GM19452 (cell line): ENCODE data around the gene CHTF18.
"Not testable (repeated sequence)": the region's sequence is repeated elsewhere in the genome, so short reads cannot be mapped to it uniquely, and the experiment has no call there.

Source experiments
- ATAC-seq: cut with Tn5 transposase; IDR thresholded peaks from one replicate; pipeline ENCODE4 v1.9.1; 2021; ENCODE audit not compliant: unreplicated experiment

The CHTF18 gene

DNA sequence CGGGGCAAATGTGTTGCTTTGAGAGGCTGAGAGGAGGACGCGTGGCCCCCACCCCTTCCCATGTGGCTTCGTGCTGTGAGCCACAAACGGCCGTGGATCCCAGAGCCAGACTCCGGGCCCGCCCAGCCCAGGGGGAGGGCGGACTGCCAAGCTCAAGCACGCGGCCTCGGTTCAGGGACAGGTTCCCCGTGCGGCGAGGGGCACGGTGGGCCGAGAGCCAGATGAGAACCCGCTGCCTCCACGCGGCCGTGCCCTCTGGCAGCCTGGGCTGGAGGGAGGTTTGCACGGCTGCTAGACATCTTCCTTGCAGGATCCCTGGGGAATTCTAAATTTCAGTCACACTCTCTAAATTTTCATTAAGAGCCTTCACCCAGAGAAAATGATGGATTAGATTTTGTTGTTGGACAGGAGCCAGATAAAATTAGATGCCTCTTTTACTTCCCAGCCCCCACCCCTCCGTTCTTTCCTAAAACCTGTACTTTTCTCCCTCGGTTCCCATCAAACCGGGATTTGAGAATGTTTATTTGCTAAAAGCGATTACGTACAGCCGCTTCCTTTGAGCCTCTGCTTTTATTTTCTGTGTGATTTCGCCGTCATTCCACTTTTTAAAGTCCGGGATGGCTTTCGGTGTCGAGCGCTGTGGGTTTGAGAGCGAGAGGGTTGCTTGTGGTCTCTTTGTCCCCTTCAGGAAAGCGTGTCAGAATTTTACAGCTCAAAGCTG is 37.1 kb downstream of the CHTF18 start:
- ATAC-seq, result no peak

DNA sequence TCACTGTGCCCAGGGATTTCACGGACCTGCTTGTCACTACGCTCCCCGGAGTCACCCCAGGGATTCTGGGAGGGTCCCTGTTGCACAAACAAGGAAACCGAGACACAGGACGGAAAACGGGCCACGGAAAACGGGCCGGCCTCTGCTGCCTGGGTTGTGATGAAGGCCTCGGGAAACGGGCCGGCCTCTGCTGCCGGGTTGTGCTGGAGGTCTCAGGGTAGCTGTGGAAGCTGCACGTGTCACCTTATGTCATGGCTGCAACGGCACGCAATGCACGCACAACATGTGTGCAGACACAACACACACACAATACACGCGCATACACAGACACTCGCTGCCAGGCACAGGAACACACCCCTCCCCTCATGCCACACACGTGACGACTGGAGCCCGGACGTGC is 39.1 kb downstream of the CHTF18 start:
- ATAC-seq, result no peak

DNA sequence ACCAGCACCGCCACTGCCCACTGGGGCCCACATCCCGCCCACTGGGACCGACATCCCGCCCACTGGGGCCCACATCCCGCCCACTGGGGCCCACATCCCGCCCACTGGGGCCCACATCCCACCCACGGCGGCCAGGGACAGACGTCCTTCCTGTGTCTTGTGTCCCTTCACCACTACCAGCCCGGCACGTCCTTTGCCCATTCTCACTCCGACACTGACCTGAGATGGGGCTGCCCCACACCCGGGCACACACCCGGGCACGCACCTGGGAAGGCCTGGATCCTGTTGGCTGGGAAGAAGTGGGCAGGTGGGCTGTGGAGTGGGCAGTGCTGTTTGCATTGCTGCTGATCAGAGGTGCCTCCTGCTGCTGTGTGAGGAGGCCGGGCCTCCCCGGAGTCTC is 40.5 kb downstream of the CHTF18 start:
- ATAC-seq, result no peak

DNA sequence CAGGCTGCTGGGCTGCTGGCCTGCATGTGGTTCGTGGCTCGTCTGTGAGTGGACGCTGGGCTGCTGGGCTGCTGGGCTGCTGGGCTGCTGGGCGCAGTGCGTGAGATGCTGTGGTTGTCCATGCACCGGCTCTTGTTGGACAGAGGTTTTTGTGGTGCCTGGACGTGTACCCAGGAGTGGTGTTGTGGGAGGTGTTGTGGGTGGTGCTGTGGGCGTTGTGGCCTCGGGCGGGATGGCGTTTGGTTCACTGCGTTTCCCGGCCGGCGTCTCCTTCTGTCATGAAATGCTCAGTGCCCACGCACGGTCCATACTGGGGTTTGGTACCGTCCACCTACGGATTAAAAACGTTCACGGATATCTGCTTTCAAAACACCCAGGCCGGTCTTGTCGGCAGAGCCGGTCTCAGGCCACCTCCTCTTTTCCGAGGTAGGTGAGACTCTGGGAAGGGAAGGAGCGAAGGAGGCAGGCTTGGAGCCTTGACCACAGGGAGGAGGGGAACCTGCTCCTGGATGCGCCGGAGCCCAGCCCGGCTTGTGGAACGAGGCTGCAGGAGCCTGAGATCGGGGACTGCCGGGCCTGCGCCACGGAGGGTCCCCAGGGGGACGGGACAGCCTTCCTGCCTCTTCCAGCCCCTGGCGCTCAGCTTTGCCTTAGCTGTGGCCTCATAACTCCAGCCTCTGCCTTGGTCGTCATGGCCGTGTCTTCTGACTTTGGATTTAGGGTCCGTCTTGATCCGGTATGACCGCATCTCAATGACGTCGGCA is 41.9 kb downstream of the CHTF18 start:
- no peak for ATAC-seq

DNA sequence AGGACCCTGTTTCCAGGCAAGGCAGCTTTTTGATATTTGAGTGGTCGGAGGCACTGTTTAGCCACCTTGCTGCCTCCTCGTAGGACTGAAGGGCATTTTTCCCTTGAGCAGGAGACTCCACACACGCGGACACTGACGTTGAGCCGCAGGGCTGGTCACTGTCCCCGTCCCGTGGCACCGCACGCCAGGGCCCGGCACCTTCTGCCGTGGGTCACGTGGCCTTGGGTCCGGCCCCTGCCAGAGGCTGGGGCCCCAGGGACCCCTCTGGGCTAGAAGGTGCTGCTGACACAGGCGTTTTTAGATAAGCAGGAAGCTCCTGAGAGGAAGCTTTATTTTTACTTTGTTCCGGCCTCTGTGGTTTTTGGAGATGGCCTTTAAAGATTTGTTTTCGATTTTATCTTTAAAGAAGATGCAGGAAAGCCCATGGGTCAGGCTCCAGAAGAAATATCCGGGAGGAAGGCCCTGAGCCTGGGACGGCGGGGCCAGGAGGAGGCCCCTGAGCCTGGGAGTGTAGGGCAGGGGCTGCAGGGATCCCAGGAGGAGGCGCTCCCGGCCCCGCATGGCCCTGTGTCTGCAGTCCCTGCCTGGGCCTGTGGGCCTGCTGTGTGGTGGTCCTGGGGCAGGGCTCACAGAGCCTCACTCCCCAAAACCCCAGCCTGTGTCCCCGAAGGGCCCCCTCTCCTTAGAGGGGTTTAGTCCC is 42.6 kb downstream of the CHTF18 start:
- ATAC-seq, result no peak

DNA sequence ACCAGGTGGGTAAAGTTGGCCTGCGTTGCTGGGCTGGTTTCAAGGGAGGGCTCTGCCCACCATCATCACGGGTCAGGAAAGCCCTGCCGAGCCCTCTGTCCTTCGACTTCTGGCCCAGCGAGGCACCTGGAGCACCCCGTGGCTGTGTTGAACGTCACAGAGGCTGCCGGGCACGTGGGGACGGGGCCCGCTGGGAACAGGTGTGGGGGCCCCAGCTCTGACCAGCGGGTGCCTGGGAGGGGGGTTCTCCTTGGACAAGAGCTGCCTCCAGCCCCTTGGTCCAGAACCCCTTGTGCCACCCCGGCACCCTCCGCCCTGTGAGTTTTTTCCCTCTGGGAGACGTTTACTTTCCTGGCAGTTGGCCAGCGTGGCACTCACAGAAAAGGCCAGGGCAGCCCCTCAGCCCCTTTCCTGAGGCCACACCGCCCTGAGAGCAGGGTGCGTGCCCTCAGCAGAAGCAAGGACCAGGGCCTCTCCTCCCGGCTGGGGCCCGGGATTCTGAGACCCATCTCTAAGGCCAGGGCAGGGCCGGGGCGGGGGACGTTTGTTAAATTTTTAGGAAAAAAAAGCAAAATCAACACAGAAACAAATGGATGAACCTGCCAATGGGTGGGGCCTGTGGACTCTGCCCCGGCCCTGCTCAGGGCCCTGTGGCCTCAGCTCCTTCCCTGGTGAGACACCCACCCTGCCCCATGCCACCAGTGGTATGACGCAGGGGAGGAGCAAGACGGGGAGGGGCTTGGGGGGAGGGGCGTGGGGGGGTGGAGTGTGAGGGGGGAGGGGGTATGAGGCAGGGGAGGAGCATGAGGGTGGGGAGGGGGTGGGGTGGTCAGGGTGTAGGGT is 43.4 kb downstream of the CHTF18 start:
- no peak for ATAC-seq

DNA sequence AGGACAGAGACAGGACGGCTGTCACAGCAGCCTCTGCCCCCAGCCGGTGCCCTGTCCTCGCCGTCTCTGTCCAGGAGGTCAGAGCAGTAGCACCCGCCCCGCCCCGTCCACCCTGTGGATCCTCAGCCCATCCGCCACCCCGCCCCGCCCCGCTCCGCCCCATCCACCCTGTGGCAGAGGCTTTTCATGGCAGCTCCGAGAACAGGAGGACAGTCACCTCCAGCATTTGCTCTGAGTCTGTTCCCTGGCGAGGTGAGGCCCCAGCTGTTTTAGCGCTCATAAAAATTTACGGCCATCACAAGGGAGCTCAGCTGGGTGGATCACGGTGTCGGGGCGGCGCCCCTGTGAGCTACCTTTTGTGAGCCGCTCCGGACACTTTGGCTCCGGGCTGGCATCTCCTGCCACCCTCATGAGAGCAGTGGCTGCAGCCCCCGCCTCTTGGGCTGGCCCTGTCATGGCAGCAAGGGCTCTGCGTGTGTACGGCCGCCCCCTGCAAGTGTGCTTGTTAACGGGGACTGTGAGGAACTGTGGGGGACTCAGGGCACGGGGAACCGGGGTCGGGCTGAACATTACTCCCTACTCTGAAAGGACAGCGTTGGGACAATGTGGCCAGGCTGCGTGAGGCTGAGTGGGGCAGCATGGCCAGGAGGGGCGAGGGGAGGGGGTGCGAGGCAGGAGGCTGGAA is 44.4 kb downstream of the CHTF18 start:
- no peak for ATAC-seq

DNA sequence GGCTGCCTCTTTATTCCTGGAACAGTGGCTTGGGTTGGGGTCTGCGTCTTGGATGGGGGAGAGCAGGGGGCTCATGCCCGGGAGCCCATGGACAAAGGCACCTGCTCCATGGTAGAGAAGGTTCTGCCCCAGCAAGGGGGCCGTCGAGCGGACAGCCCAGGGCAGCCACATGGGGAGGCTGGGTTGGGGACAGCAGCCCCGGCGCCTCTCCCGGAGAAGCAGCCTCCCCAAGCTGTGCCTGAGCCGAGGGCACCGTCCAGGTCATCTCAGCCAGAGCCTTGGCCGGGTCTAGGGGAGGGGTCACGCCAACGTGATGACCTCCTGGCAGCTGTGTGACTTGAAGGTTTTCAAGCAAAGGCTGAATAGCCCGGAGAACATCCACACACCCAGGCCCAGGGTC is 45.0 kb downstream of the CHTF18 start:
- no peak for ATAC-seq

DNA sequence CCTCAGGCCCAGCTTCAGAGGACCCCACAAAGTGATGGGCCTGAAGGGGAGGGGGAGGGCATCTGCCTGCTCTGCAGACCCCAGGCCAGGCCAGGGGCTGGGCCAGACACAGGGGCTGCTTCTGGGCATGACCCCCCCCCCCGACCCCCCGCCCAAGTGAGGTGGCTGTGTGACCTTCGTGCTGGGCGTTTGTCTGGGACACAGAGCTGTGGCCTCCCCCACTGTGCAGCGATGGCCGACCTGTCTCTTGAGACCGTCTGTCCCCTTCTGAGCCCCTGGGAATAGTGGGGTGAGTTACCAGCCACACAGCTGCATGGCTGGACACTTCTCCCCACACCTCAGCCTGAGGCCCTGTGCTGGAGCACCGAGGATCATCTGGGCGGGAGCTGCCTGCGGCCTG is 47.0 kb downstream of the CHTF18 start:
- no peak for ATAC-seq

DNA sequence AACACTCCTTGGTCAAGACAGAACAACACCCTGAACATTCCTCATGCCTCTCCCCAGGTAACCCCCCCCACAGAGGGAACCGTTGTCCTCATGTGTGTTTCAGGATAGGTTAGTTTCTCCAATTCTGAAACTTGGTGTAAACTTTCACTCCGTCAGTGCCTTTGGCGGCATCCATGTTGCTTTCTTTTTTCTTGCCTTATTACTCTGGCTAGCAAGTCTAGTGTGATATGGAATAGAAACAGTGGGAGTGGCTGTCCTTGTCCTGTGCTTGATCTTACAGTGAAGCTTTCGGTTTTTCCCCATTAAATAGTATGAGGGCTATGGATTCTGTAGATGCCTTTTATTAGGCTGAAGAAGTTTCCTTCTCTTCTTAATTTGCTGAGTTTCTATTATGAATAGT is 47.8 kb downstream of the CHTF18 start:
- no peak for ATAC-seq

DNA sequence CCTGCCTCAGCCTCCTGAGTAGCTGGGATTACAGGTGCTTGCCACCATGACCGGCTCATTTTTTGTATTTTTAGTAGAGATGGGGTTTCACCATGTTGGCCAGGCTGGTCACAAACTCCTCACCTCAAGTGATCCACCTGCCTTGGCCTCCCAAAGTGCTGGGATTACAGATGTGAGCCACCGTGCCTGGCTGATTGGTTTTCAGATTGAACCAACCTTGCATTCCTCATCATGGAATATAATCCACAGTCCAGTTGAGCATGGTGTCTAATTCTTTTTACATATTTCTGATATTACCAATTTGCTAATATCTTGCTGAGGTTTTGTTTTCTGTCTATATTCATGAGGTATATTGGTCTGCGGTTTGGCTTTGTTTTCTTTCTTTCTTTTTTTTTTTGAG is 48.4 kb downstream of the CHTF18 start:
- not testable (repeated sequence) for ATAC-seq

DNA sequence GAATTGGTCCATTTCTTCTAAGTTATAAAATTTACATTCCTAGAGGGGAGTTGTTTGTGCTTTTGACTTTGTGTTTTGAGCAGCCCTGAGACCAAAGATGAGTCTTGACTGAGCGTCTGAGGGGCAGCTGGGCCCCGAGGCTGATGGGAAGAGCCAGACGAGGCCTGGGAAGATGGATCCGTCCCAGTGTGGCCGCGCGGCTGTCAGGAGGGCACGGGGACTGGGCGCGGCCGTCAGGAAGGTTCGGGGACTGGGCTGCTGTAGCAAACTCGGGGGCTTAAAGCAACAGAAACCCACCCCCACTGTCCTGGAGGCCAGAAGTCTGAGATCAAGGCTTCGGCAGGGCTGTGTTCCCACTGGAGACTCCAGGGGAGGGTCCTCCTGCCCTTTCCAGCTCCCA is 50.3 kb downstream of the CHTF18 start:
- no peak for ATAC-seq

DNA sequence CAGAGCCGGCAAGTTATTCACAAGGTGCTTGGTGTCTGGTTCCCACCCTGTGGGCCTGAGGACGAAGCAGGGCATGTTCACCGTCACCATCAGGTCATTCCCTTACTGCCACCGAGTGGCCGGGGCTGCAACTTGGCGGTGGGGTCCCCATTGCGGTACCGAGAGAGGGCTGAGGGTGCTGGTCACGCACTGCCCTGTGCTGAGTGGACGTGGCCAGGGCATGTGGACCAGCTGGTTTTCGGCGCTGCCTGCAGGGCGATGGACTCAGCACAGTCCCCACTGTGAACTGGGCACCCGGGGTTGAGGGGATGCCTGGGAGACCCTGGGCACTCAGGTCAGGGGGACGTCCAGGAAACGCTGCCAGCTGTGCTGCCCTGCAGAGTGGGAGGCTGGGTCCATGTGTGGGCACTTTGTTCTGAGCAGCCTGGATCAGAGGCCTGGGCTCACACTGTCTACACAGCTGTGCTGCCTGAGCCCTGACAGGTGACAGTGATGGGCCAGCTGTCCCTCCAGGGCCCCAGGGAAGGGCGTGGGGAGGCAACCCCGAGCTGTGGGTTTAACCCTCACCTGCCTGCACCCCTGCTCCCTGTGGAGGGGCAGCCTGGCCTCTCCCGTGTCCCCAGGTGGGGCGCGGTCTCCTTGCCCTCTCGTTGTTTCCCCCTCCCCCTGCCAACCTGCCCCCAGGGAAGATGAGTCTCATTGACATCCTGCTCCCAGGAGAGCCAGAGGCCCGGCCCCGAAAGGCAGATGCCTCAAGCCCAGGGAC is 51.4 kb downstream of the CHTF18 start:
- no peak for ATAC-seq

DNA sequence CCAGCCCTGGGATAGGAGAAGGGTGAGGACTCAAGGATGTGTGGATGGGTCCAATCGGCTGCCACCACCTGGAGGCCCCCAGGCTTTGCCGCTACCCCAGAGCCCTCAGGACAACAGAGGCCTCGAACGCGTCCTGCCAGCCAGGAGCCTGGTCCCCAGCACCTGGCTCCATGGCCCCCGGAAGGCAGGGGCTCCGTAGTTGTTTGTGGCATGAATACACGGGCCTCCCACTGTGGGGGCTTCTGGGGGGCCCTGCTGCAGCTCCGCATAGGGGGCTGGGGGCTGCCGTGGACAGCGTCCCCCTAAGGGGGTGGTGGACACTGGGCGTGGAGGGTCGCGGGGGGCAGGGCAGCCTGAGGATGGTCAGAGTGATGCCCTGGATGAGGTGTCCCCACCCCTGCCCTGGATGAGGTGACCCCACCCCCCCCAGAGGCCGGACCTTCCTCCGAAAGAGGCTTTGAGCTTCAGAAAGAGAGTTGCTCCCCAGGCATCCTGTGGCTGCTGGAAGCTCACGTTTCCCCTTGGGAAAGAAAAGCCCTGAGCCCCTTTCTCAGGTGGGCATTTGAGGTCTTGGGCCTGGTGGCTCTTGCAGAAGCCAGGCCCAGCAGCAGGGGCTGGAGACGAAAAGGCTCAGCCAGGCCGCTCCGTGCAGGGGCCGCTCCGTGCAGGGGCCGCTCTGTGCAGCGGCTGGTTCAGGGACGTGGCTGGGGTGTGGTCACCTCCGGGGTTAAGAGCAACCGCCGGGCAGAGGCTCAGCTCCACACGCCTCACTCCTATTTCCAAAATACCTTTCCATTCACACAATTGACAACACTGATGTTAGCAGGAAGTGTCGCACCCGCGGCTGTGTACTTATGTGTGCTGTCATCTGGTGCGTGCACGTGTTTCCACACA is 52.4 kb downstream of the CHTF18 start:
- ATAC-seq, result no peak

DNA sequence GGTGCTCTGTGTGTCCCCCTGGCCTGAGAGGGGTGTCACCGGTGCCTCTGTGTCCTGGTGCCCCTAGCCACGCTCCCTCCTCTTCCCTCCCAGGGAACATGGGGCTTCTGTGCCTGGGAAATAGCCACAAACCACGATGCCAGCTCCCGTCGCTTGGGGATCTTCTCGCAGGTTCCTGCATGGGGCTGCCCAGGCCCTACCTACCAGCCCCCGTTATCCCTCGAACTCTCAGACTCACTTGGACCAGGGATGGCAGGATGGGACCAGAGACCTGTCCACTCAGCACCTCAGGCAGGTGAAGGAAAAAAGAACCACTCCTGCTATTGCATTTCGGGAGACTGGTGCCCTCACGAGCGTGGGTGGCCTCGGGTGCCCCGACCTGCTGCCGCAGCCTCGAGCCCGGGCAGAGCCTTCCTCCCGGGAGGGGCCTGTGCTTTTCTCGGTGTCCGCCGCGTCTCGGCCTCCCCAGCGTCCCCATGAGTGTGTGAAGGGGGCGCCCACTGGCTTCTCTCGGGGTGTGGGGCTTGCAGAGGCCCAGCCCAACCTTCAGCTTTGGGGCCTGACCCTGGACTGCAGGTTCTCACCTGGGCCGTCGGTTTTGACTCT is 53.1 kb downstream of the CHTF18 start:
- ATAC-seq, result no peak

DNA sequence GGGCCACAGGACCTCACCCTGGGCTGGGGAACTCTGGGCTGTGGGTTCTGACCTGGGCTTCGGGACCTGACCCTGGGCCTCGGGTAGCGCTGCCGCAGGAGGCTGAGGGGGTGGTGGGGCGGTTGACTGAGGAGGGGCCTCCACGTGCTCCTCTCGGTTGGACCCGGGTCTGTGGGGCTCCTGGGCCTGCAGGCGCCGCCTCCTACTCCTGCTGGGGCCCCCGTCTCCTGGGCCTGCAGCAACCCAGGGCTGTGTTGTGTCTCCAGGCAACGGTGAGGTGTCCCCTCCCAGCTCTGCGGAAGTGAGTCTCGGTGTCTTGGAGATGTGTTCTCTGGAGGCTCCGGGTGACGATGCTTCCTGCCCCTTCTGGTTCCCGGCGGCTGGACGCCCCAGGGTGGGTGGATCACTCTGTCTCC is 53.6 kb downstream of the CHTF18 start:
- ATAC-seq, result no peak

DNA sequence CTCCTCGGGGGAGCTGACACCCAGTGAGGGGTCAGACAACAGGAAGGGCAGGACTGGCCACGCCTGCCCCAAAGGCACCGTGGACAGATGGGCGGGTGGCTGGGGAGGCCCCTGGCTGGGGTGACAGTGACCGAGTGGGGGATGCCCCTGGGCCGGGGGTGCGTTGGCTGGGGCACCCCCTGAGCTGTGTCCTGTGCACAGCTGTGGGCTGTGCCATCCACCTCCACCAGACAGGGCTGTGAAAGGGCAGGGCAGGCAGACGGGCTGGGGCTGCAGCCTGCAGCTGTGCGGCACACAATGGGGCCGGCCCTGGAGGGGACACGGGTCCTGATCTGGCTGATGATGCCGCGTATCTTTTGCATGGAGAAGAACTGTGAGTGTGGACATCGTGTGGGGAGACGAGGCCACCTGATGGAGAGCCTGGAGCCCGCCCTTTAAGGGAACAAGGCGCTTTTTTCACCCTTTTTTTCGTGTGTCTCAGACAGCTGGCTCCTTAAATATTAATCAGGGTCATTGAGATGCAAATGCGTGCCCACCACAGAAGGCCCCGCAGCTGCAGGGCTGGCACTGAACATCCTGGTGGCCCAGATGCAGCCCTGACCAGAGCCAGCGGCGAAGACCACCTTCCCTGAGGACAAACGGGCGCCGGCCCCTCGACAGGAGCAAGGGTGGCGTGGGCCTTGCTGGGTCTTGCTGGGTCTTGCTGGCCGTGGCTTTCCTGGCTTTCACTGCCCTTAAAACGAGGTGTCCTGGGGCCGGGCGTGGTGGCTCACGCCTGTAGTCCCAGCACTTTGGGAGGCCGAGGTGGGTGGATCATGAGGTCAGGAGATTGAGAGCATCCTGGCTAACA is 54.5 kb downstream of the CHTF18 start:
- no peak for ATAC-seq

DNA sequence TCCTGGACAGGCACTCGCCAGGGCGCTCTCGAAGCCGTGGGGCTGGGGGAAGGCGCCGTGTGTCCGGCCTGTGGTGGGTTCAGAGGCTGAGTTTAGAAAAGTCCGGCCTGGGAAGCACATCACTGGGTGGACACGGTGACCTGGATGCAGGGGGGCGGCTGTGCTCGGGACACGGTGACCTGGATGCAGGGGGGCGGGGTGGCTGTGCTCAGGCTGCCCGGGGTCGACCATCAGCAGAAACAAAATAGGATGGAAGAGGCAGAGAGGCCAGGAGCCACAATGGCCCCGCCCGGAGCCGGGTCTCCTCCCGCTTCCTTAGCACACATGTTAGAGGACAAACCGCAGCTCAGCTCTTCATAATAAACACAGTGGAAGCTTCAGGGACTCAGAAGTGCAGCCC is 55.4 kb downstream of the CHTF18 start:
- ATAC-seq, result no peak
